ENCODE data around the gene EIF2B2. TPM values are rescaled to one million over a fixed set of nuclear protein-coding genes. Genes with fewer than 3 reads are reported as not detected.

EIF2B2 gene
- total RNA-seq, result 10 to 100 TPM; 61.9 to 62.6 TPM

DNA sequence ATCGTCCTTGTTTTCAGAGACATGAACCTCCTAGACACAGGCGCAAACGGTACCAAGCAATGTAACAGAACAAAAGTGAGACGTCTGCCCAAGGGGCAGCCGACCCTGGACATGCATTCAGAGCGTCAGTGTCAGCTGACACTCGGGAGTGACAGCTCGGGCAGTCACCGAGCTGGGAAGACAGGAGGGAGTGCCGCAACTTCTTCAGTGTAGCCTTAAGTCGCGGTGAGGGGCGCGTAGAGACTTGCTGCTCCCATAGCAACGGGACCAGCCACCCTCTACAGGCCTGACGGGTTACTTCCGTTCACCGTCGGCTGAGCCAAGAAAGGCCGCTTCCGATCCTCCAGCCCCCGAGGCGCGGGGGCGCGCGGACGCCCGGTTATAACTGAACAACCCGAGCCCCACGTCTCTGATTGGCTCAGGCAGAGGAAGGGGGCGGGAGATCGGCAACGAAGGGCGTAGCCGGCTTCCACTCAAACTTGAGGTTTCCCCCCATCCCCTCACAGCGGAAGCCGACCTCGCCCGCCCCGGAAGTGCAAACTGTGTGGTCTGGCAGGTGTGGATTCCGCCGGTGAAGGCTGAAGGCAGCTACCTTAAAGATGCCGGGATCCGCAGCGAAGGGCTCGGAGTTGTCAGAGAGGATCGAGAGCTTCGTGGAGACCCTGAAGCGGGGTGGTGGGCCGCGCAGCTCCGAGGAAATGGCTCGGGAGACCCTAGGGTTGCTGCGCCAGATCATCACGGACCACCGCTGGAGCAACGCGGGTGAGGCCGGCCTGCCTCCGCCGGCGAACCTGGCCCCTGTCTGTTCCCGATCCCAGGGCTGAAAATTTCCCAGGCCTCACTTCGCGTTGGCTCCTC is at the start of gene EIF2B2:
Gene EIF2B2 (plus strand): TSS at position 530 of the 858 bp plus-strand sequence. CDS start 70 bp downstream, at position 600.
- intact Hi-C loops (cut with micrococcal nuclease), result loop anchor here (1.0 to 10.0 kb wide), 7 partner anchors 9 to 290 kb away; partner anchors contain the start of genes DLST and NEK9
- peak; percentile 100 for DNase-seq
- Mint-ChIP-seq H3K36me3 (peaks cover 30% of the 10 kb centered on the region), H3K27ac (peak within 1 kb of the TSS; percentile 79), H3K27me3 (no peaks in the 10 kb centered on the region), H3K4me1 (ENCODE audit: low read depth) (peaks cover 34% of the 10 kb centered on the region), H3K9me3 (peaks cover 4% of the 10 kb centered on the region), H3K4me3 (peak within 1 kb of the TSS; percentile 98)
- ChIA-PET CTCF (interaction anchor here (0.6 to 1.8 kb wide), 5 partner anchors 9 to 142 kb away, joined by 3 to 5 read pairs (median 3); no protein-coding TSS in a partner anchor), POLR2A (no interaction called here)

DNA sequence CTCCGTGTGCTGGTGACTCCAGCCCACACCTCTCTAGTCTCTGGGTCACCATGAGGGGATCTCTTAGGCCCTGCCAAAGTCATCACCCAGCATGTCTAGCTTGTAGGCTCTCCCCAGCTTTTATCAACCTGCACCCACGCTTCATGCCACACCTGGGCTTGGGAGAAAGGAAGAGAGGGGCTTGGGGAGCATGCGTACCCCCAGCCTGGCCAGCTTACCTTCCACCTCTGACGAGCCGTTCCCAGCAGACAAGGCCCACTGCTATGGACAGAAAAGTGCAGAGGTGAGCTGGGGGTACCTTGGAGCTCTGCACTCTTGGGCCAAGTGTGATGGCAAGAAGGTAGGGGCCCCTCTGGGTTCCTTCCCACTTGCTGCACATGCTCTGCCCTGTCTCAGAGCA is 49.0 kb upstream of the EIF2B2 start:
- Mint-ChIP-seq H3K36me3 (no peaks in the 10 kb centered on the region), H3K4me1 (ENCODE audit: low read depth) (no peaks in the 10 kb centered on the region), H3K27me3 (peaks cover 6% of the 10 kb centered on the region), H3K9me3 (no peaks in the 10 kb centered on the region), H3K4me3 (no peak overlapping the region), H3K27ac (no peak overlapping the region)
- no peak for DNase-seq
- ChIA-PET CTCF (interaction anchor here (0.6 to 2.7 kb wide), 3 partner anchors 8 to 168 kb away, joined by 3 to 19 read pairs (median 3); no protein-coding TSS in a partner anchor), POLR2A (interaction anchor here (0.5 kb wide), 1 partner anchor 1507 kb away, joined by 4 read pairs; no protein-coding TSS in a partner anchor)
- intact Hi-C loops (cut with micrococcal nuclease), result no loop called here

DNA sequence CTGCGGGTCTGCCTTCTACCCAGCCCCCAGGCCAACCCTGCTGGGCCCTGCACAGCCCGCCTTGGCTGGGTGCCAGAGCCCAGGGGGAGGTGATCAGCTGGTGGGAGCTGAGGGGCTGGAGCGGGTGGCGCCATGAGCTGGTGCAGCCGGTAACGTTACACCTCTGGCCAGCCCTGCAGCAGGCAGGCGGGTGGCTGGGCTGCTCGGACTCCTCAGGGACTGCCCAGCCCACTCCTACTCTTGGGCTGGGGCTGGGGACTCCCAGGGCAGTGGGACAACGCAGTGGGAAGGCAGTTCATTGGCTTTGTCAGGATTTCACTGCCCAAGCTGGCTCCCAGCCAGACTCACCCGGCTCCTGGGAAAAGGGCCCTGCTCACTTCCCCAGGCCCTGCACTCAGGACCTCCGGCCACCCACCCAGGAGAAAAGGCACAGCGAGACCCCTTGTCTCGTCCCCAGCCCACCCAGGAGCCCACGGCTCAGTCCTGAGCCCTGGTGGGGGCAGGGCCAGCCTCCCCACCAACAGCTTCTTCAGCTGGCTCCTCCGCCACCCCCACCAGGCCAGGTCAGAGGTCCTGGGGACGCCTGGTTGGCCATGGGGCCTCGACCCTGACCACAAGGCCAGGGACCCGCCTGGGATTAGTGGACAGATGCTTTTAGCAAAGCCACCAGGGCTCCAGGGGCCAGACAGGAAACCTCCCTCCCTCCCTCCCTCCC is 48.3 kb upstream of the EIF2B2 start:
- peaks cover 6% of the 10 kb centered on the region for H3K27me3 Mint-ChIP-seq
- H3K4me3 Mint-ChIP-seq, result no peak overlapping the region
- no peaks in the 10 kb centered on the region for H3K9me3 Mint-ChIP-seq
- POLR2A ChIA-PET, result interaction anchor here (0.5 to 1.5 kb wide), 2 partner anchors 13 to 1508 kb away, joined by 3 to 4 read pairs; no protein-coding TSS in a partner anchor
- CTCF ChIA-PET, result interaction anchor here (1.0 to 2.7 kb wide), 2 partner anchors 9 to 48 kb away, joined by 3 to 19 read pairs; no protein-coding TSS in a partner anchor
- H3K4me1 Mint-ChIP-seq (ENCODE audit: low read depth), result no peaks in the 10 kb centered on the region
- no peaks in the 10 kb centered on the region for H3K36me3 Mint-ChIP-seq
- H3K27ac Mint-ChIP-seq, result no peak overlapping the region
- intact Hi-C loops (cut with micrococcal nuclease), result no loop called here
- no peak for DNase-seq

DNA sequence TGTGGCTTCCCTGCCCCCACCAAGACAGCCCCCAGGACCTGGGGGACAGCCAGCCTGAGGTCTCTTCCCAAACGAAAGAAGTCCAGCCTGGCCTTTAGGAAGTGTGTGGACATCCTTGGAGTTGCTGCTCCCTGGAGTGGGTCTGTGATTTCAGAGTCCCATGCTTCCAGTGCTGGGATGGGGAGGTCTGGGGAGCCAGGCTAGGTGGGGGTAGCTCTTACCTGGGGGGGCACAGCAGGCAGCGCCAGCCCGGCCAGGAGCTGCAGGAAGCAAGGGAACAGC is 47.8 kb upstream of the EIF2B2 start:
- ChIA-PET CTCF (interaction anchor here (2.7 kb wide), 1 partner anchor 10 kb away, joined by 19 read pairs; no protein-coding TSS in a partner anchor), POLR2A (interaction anchor here (1.5 kb wide), 1 partner anchor 13 kb away, joined by 3 read pairs; no protein-coding TSS in a partner anchor)
- H3K4me1 Mint-ChIP-seq (ENCODE audit: low read depth), result no peaks in the 10 kb centered on the region
- H3K9me3 Mint-ChIP-seq, result no peaks in the 10 kb centered on the region
- H3K4me3 Mint-ChIP-seq, result peak overlapping the region; percentile 26
- intact Hi-C loops (cut with micrococcal nuclease), result no loop called here
- H3K27me3 Mint-ChIP-seq, result peaks cover 6% of the 10 kb centered on the region
- H3K36me3 Mint-ChIP-seq, result no peaks in the 10 kb centered on the region
- no peak for DNase-seq
- no peak overlapping the region for H3K27ac Mint-ChIP-seq

DNA sequence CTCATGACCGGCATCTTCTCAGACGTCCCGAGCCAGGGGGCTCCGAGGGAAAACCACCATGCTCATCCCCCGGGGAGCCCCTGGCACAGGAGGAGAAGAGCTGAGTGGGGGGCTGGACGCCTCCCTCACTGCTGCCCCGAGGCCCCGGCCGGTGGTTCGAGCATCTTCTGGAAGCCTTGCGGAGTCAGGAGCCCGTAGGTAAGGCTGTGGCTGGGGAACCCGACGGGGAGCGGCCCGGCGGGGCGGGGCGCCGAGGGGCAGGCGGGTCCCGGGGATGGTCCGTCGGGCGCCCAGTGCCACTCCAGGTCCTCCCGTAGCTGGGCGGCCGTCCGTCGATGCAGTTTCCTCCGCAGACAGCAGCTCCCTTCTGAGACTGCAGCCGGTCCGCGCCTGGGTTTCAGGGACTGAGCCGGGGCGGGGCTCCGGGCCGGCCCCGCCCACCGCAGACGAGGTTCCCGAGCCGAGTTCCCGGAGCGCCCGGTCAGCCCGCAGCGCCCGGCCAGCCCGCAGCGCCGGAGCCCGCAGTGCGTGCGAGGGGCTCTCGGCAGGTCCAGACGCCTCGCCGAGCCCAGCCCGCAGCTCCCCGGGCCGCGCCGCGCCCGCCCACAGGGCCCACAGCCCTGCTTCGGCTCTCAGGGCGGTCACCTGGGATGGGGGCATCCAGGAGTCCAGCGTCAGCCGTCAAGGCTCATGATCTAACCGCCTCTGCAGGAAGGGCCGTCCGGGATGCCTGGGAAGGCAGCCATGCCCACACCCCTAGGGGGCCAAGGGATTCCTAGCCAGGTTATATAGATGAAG is 47.3 kb upstream of the EIF2B2 start, which contains the start of gene PGF:
Gene PGF (minus strand): TSS at position 369 of the 798 bp plus-strand sequence. CDS start 355 bp downstream, at position 14.
- peaks cover 6% of the 10 kb centered on the region for H3K27me3 Mint-ChIP-seq
- H3K4me1 Mint-ChIP-seq (ENCODE audit: low read depth), result no peaks in the 10 kb centered on the region
- POLR2A ChIA-PET, result interaction anchor here (1.5 kb wide), 1 partner anchor 14 kb away, joined by 3 read pairs; no protein-coding TSS in a partner anchor
- H3K4me3 Mint-ChIP-seq, result peak within 1 kb of the TSS; percentile 26
- peak; percentile 44 for DNase-seq
- H3K27ac Mint-ChIP-seq, result no peak within 1 kb of the TSS
- intact Hi-C loops (cut with micrococcal nuclease), result no loop called here
- H3K36me3 Mint-ChIP-seq, result no peaks in the 10 kb centered on the region
- no peaks in the 10 kb centered on the region for H3K9me3 Mint-ChIP-seq
- CTCF ChIA-PET, result interaction anchor here (1.5 to 2.7 kb wide), 2 partner anchors 10 to 13 kb away, joined by 3 to 19 read pairs; no protein-coding TSS in a partner anchor

DNA sequence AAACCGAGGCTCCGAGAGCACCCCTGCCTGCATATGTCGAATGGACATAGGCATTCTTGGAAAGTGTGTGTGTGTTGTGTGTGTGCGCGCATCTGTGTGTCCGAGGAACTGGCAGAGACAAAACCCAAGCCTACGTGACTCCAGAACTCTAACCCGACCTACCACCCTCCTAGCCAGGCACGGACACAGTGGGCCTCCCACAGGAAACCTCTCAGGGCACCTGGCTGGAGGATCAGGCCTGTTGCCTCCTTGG is 46.8 kb upstream of the EIF2B2 start:
- Mint-ChIP-seq H3K4me1 (ENCODE audit: low read depth) (no peaks in the 10 kb centered on the region), H3K4me3 (no peak overlapping the region), H3K27ac (no peak overlapping the region), H3K27me3 (peaks cover 6% of the 10 kb centered on the region), H3K9me3 (no peaks in the 10 kb centered on the region), H3K36me3 (no peaks in the 10 kb centered on the region)
- no peak for DNase-seq
- intact Hi-C loops (cut with micrococcal nuclease), result no loop called here
- ChIA-PET CTCF (interaction anchor here (1.5 to 2.7 kb wide), 2 partner anchors 11 to 14 kb away, joined by 3 to 19 read pairs; no protein-coding TSS in a partner anchor), POLR2A (interaction anchor here (1.5 kb wide), 1 partner anchor 14 kb away, joined by 3 read pairs; no protein-coding TSS in a partner anchor)

DNA sequence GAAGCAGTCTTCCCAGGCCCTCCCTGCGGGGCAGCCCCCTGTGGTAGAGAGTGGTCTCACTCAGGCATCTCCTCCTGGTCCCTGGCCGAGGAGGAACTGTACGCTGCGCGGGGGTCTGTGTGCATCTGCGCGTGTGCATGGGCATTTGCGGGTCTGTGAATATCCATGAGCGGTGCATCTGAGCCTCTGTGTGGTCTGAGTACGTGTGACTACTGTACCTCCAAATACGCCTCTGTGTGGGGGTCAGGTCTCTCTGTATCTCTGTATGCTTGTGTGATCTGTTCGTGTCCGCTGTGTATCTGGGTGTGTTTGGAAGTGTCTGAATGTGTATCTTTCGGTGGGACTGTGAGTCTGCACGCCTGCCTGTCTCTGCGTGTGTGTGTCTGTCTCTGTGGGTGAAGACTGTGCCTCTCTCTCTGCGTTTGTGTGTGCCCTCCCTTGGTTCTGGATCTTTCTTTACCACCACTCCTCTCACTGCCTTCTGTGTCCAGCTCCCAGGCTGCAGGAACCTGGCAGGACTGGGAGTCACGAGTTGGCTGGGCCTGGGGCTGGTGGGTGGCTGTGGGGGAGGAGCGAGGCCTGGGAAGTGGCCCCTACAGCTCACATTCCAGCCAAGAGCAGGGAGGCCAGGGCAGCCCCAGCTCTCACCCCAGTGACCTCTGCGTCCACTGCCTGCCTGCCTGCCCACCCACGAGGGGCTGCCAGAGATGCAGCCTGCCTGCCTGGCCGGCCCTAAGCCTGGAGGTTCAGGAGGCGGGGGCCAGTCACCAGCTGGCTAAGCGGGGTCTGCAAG is 46.2 kb upstream of the EIF2B2 start:
- Mint-ChIP-seq H3K9me3 (no peaks in the 10 kb centered on the region), H3K27ac (no peak overlapping the region), H3K4me3 (no peak overlapping the region), H3K4me1 (ENCODE audit: low read depth) (no peaks in the 10 kb centered on the region), H3K36me3 (no peaks in the 10 kb centered on the region), H3K27me3 (peaks cover 6% of the 10 kb centered on the region)
- intact Hi-C loops (cut with micrococcal nuclease), result no loop called here
- ChIA-PET POLR2A (no interaction called here), CTCF (interaction anchor here (1.5 kb wide), 1 partner anchor 14 kb away, joined by 3 read pairs; no protein-coding TSS in a partner anchor)
- DNase-seq, result no peak

DNA sequence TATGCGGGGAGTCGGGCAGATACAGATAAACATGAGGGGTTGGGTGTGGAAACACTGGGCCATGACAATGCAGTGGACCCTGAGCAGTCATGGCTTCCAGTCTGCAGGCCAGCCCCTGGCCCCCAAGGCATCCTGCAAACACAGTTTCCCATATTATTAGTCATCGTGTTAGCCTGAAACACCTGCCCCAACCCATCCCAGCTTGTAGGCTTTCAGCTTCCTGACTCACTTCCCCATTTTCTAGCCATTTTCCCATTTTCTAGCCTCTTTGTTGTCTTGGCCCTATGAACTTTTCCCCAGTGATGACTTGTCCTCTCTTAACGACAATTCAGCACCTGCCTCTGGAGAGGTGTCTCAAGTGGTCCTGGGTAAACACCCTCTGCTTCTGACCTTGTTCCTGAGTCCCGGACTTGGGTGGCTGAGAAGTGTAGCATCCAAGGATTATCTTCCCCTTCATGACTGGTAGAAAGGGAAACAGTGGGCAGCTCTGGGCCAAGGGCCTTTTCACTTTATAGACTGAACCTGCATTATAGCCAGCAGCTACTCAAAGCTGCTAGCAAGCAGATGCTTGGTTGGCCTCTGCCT is 43.0 kb upstream of the EIF2B2 start:
- ChIA-PET CTCF (interaction anchor here (0.6 to 1.3 kb wide), 3 partner anchors 15 to 129 kb away, joined by 3 to 4 read pairs (median 4); no protein-coding TSS in a partner anchor), POLR2A (no interaction called here)
- H3K27ac Mint-ChIP-seq, result no peak overlapping the region

DNA sequence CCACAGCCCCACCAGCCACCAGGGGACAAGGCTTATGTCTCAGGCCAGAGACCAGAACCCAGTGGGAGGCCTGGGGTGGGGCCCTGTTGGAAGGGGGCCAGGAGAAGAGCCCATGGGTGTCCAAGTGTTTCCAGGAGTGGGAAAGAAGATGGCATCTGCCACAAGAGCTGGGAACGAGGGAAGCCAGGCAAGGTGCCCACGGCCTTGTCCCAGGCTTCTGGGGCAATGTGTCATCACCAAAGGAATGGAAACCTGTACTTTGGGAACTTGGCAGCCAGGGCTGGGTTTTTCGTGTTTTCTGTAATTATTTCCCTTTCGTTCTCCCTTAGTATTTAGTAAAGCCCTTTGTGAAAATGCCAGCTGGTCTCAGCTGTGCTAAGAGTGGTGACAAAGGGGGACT is 42.0 kb upstream of the EIF2B2 start:
- Mint-ChIP-seq H3K4me1 (ENCODE audit: low read depth) (no peaks in the 10 kb centered on the region), H3K27me3 (peaks cover 6% of the 10 kb centered on the region), H3K4me3 (no peak overlapping the region), H3K36me3 (no peaks in the 10 kb centered on the region), H3K27ac (no peak overlapping the region), H3K9me3 (no peaks in the 10 kb centered on the region)
- POLR2A ChIA-PET, result no interaction called here
- intact Hi-C loops (cut with micrococcal nuclease), result no loop called here
- CTCF ChIA-PET, result interaction anchor here (0.6 to 2.5 kb wide), 3 partner anchors 14 to 78 kb away, joined by 3 to 8 read pairs (median 5); no protein-coding TSS in a partner anchor
- DNase-seq, result no peak

More for the DNA sequence above, 43.0 kb upstream of the EIF2B2 start:
- Mint-ChIP-seq H3K4me3 (no peak overlapping the region), H3K9me3 (no peaks in the 10 kb centered on the region), H3K27me3 (peaks cover 6% of the 10 kb centered on the region), H3K4me1 (ENCODE audit: low read depth) (no peaks in the 10 kb centered on the region), H3K36me3 (no peaks in the 10 kb centered on the region)
- no peak for DNase-seq
- intact Hi-C loops (cut with micrococcal nuclease), result no loop called here

DNA sequence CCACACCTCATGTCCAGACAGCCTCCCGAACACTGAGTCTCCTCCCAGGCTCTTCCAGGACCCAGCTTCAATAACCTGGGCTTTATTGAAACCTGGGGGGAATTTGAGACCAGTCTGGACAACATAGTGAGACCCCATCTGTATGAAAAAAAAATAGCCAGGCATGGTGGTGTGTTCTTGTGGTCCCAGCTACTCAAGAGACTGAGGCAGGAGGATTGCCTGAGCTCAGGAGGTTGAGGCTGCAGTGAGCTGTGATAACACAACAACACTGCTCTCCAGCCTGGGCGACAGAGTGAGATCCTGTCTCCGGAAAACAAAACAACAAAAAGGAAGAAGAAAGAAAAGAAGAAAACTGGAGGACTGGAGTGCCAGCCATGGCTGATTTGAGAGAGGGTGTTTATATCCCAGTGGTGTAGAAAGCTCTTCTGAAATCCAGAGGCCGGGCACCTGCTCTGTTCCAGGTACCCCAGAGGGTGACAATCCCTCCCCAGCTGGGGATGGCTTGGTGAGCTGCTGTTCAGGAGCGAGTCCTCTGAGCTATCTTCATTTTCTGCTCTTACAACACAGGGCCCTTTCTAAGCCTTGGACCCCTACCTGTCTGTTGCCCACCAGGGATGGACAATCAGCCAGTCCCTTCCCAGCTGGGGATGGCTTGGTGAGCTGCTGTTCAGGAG is 41.3 kb upstream of the EIF2B2 start:
- DNase-seq, result no peak
- intact Hi-C loops (cut with micrococcal nuclease), result no loop called here
- peaks cover 2% of the 10 kb centered on the region for H3K27me3 Mint-ChIP-seq
- CTCF ChIA-PET, result interaction anchor here (1.3 to 2.5 kb wide), 2 partner anchors 13 to 15 kb away, joined by 5 to 8 read pairs; no protein-coding TSS in a partner anchor
- no peaks in the 10 kb centered on the region for H3K4me1 Mint-ChIP-seq (ENCODE audit: low read depth)
- no peaks in the 10 kb centered on the region for H3K9me3 Mint-ChIP-seq
- no peak overlapping the region for H3K27ac Mint-ChIP-seq
- POLR2A ChIA-PET, result no interaction called here
- no peaks in the 10 kb centered on the region for H3K36me3 Mint-ChIP-seq
- H3K4me3 Mint-ChIP-seq, result no peak overlapping the region

Measured in activated CD4-positive, alpha-beta memory T cell treated with anti-CD3 and anti-CD28 coated beads for 36 hours (primary cell).